Measurements from ENCODE around the gene LHX3. TPM values are rescaled to one million over a fixed set of nuclear protein-coding genes. Genes with fewer than 3 reads are reported as not detected.

Gene LHX3
- total RNA-seq, 1 experiment from 2014 or later: not detected

DNA sequence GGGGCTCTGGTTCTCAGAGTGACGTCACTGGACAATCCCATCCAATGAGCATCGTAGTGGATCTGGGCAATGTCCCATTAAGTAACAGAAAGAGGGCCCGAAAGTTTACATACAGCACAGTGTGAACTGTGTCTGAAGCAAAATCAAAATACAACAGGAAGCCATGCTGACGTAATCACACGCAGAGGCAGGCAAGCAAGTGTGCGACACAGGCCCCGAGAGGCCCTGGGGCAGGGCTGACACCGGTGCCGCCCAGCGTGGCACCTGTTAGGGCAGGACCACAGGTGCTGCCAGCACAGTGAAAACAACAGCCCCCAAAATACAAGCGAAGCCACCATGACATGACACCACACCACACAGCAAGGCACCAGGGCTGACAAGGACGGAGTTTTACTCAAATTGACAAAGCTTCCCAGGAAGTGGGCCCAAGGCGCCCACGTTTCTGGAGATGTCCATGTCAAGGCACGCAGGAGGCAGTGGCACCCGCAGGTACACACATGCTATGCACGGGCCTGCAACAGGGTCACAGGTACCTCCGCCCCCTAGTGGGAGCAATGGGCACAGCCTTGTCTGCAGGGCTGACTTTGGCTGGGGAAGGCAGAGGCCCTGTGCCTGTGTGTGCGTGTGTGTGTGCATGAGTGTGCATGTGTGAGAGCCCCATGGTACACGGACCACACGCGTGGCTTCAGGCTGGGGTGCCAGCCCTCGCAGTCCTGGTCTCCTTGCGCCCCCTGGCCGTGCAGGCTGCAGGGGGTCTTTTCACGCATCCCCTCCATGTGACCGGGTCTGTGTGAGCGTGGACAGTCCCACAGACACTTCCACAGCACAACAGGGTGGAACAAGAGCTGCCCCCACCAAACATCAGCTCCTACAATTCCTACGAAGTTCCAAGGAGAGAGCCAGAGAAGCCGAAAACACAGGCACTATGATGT is 21.1 kb upstream of the LHX3 start:
- H3T11ph ChIP-seq (ENCODE audit: low read length): no peak overlapping the region
- H2AFZ ChIP-seq (ENCODE audit: low read length): no peak overlapping the region
- no peaks in the 10 kb centered on the region for H4K20me1 ChIP-seq (ENCODE audit: control insufficient read depth, insufficient read depth, insufficient read length)
- H2BK120ac ChIP-seq (ENCODE audit: low read depth, low read length, poor library complexity, severe bottlenecking): no peak overlapping the region
- no peak overlapping the region for H2AK5ac ChIP-seq (ENCODE audit: insufficient read length, low read length)
- no peak overlapping the region for H3K4me2 ChIP-seq (ENCODE audit: insufficient read depth, insufficient read length, low read length)
- no peak overlapping the region for H3K18ac ChIP-seq (ENCODE audit: insufficient read length, low read depth, low read length)
- Mint-ChIP-seq H3K27ac (peak overlapping the region in 2 of 3 experiments; percentile 8 to 77; a peak in 2 of 7 replicates), H3K27me3 (ENCODE audit: low read depth) (no peaks in the 10 kb centered on the region), H3K9me3 (no peaks in the 10 kb centered on the region), H3K36me3 (ENCODE audit: insufficient read depth in 1 of 3, low read depth in 3 of 3) (peaks cover 15 to 33% (median 16%) of the 10 kb centered on the region in 3 experiments), H3K4me1 (peaks cover 0 to 5% of the 10 kb centered on the region in 2 experiments; a peak in 2 of 4 replicates), H3K4me3 (0 out of 5 replicates have a peak overlapping the region, but pooled peaks of 1 of the 2 experiments have one; percentile 22)
- DNase-seq: peak; percentile 83
- H3K23ac ChIP-seq (ENCODE audit: insufficient read length, low read depth, low read length): no peak overlapping the region
- H4K5ac ChIP-seq (ENCODE audit: insufficient read length, low read depth, low read length): no peak overlapping the region
- no peaks in the 10 kb centered on the region for H3K9me3 ChIP-seq (ENCODE audit: control insufficient read depth, low read depth, low read length)
- H3K4me1 ChIP-seq (ENCODE audit: insufficient read depth, low read length): no peaks in the 10 kb centered on the region
- no peak overlapping the region; the same call in 1 of the 2 replicates for H3K14ac ChIP-seq (ENCODE audit: insufficient read depth, low read length)
- H2BK15ac ChIP-seq (ENCODE audit: low read depth, low read length): no peak overlapping the region
- H3K27me3 ChIP-seq (ENCODE audit: insufficient read depth, low read length): no peaks in the 10 kb centered on the region
- no peak overlapping the region for H3K4ac ChIP-seq (ENCODE audit: low read depth, low read length)
- H3K79me1 ChIP-seq (ENCODE audit: insufficient read depth, low read depth, low read length, poor library complexity, severe bottlenecking): no peaks in the 10 kb centered on the region
- no CpG with 5 or more reads among the region's 30 CpGs for WGBS (ENCODE audit: extremely low coverage, insufficient read length, low lambda C conversion rate)
- no peak overlapping the region for H2BK5ac ChIP-seq (ENCODE audit: insufficient read length, low read length)
- no peak overlapping the region for H2BK12ac ChIP-seq (ENCODE audit: insufficient read length, low read depth, low read length)
- H2BK20ac ChIP-seq (ENCODE audit: low read depth, low read length, poor library complexity, severe bottlenecking): no peak overlapping the region
- peaks cover 4% of the 10 kb centered on the region; the same call in 1 of the 2 replicates for H3K79me2 ChIP-seq (ENCODE audit: insufficient read depth, low read length)
- TF ChIP-seq, protein P1, sequence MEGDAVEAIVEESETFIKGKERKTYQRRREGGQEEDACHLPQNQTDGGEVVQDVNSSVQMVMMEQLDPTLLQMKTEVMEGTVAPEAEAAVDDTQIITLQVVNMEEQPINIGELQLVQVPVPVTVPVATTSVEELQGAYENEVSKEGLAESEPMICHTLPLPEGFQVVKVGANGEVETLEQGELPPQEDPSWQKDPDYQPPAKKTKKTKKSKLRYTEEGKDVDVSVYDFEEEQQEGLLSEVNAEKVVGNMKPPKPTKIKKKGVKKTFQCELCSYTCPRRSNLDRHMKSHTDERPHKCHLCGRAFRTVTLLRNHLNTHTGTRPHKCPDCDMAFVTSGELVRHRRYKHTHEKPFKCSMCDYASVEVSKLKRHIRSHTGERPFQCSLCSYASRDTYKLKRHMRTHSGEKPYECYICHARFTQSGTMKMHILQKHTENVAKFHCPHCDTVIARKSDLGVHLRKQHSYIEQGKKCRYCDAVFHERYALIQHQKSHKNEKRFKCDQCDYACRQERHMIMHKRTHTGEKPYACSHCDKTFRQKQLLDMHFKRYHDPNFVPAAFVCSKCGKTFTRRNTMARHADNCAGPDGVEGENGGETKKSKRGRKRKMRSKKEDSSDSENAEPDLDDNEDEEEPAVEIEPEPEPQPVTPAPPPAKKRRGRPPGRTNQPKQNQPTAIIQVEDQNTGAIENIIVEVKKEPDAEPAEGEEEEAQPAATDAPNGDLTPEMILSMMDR (conservative IDR thresholded peaks at IDR 0.05): peak; percentile 92
- no peak overlapping the region for H3K27ac ChIP-seq (ENCODE audit: insufficient read length, low read depth, low read length)
- H3K9ac ChIP-seq (ENCODE audit: extremely low read depth, insufficient read length, low read length): no peak overlapping the region
- no peak overlapping the region for H4K8ac ChIP-seq (replicated peaks; ENCODE audit: insufficient read length, low read depth, low read length)
- no peak overlapping the region for H3K56ac ChIP-seq (ENCODE audit: insufficient read length, low read depth, low read length)
- no peaks in the 10 kb centered on the region for H3K23me2 ChIP-seq (ENCODE audit: insufficient read length, low read depth, low read length, poor library complexity, severe bottlenecking)
- no peak overlapping the region for H4K91ac ChIP-seq (ENCODE audit: insufficient read length, low read depth, low read length)

Measured in H9 (cell line).